ENCODE measurements around the gene KEAP1. TPM values are rescaled to one million over a fixed set of nuclear protein-coding genes. Genes with fewer than 3 reads are reported as not detected.
A peak's percentile ranks its signal among the peaks of the same experiment; 100 is the strongest.

Gene KEAP1
- total RNA-seq, 1 experiment from 2014 or later, result 102 TPM

DNA sequence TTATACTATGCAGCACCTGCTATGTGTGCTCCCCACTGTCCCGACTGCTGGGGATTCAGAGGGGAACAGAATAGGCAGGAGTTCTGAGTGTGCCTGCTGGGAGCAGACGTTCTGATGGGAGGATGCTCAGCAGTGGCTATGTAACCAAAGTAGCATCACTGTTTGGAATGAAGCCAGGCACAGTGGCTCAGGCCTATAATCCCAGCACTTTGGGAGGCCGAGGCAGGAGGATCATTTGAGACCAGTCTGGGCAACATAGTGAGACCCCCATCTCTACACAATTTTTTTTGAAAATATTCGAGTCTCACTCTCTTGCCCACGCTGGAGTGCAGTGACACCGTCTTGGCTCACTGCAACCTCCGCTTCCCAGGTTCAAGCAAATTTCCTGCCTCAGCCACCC, 46.6 kb upstream of the KEAP1 start:
- BruUV-seq (replicated peaks), result no TSS peak
- H3K4me1 ChIP-seq (ENCODE audit: control insufficient read depth, insufficient read depth, low read length), result no peaks in the 10 kb centered on the region
- CTCF ChIA-PET, result no interaction called here
- H3K36me3 ChIP-seq (ENCODE audit: control insufficient read depth, insufficient read depth, low read length), result no peaks in the 10 kb centered on the region
- no peak for TF ChIP-seq SIN3A (IDR thresholded peaks at IDR 0.05; ENCODE audit: borderline replicate concordance, insufficient read depth, low read depth, low read length)
- TF ChIP-seq, protein P1, sequence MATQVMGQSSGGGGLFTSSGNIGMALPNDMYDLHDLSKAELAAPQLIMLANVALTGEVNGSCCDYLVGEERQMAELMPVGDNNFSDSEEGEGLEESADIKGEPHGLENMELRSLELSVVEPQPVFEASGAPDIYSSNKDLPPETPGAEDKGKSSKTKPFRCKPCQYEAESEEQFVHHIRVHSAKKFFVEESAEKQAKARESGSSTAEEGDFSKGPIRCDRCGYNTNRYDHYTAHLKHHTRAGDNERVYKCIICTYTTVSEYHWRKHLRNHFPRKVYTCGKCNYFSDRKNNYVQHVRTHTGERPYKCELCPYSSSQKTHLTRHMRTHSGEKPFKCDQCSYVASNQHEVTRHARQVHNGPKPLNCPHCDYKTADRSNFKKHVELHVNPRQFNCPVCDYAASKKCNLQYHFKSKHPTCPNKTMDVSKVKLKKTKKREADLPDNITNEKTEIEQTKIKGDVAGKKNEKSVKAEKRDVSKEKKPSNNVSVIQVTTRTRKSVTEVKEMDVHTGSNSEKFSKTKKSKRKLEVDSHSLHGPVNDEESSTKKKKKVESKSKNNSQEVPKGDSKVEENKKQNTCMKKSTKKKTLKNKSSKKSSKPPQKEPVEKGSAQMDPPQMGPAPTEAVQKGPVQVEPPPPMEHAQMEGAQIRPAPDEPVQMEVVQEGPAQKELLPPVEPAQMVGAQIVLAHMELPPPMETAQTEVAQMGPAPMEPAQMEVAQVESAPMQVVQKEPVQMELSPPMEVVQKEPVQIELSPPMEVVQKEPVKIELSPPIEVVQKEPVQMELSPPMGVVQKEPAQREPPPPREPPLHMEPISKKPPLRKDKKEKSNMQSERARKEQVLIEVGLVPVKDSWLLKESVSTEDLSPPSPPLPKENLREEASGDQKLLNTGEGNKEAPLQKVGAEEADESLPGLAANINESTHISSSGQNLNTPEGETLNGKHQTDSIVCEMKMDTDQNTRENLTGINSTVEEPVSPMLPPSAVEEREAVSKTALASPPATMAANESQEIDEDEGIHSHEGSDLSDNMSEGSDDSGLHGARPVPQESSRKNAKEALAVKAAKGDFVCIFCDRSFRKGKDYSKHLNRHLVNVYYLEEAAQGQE (IDR thresholded peaks at IDR 0.05; ENCODE audit: insufficient read depth in 1 of 2, low read depth in 2 of 2, low read length in 1 of 2), result no peak
- no peak for TF ChIP-seq POLR2AphosphoS5 (IDR thresholded peaks at IDR 0.05; ENCODE audit: low read depth, low read length)
- no peak for TF ChIP-seq CTCF (IDR thresholded peaks at IDR 0.05)
- no peak for TF ChIP-seq TCF7L2 (IDR thresholded peaks at IDR 0.05; ENCODE audit: low read depth, low read length)
- DNase-seq (ENCODE audit: low read depth, low spot score) (no peak), ATAC-seq (no peak)
- intact Hi-C loops (cut with micrococcal nuclease; ENCODE audit: unreplicated experiment), result no loop called here
- no peak overlapping the region for H3K4me3 ChIP-seq (ENCODE audit: low read depth in 2 of 2, low read length in 2 of 2)
- H3K27me3 ChIP-seq (ENCODE audit: control insufficient read depth, insufficient read depth, low read length), result no peaks in the 10 kb centered on the region
- no peaks in the 10 kb centered on the region for H3K9me3 ChIP-seq (ENCODE audit: control insufficient read depth, insufficient read depth, low read depth, low read length)
- in situ Hi-C loops (cut with HindIII; ENCODE audit: low pct_unique_long_range_greater_than_20kb, low sequenced_read_pairs), result no loop called here
- POLR2A ChIA-PET, result no interaction called here
- no peak overlapping the region for H3K27ac ChIP-seq (ENCODE audit: low read length)

DNA sequence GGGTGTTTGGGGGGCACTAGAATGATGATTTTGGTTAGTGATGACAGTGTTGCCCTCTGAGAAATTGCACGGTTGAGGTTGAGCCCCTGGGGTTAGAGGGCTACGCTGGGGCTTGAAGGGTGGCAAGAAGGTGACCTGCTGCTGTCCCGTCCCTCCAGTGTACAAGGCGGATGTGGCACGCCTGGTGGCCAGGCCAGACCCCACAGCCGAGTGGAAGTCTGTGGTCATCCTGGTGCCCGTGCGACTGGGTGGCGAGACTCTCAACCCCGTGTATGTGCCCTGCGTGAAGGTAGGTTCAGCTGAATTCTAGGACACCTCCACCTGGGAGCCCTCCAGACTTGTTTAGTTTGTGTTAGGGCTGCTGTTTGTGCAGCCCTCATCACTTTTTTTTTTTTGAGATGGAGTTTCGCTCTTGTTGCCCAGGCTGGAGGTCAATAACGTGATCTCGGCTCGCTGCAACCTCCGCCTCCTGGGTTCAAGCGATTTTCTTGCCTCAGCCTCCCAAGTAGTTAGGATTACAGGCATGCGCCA, 45.7 kb upstream of the KEAP1 start:
- intact Hi-C loops (cut with micrococcal nuclease; ENCODE audit: unreplicated experiment) (no loop called here), in situ Hi-C loops (cut with HindIII; ENCODE audit: low pct_unique_long_range_greater_than_20kb, low sequenced_read_pairs) (no loop called here)
- H3K36me3 ChIP-seq (ENCODE audit: control insufficient read depth, insufficient read depth, low read length), result no peaks in the 10 kb centered on the region; the same call in 1 of the 2 replicates
- H3K27me3 ChIP-seq (ENCODE audit: control insufficient read depth, insufficient read depth, low read length), result no peaks in the 10 kb centered on the region
- H3K4me1 ChIP-seq (ENCODE audit: control insufficient read depth, insufficient read depth, low read length), result no peaks in the 10 kb centered on the region
- H3K4me3 ChIP-seq (ENCODE audit: low read depth in 2 of 2, low read length in 2 of 2), result no peak overlapping the region
- H3K27ac ChIP-seq (ENCODE audit: low read length), result no peak overlapping the region
- TF ChIP-seq TCF7L2 (IDR thresholded peaks at IDR 0.05; ENCODE audit: low read depth, low read length), result no peak
- no peak for TF ChIP-seq SIN3A (IDR thresholded peaks at IDR 0.05; ENCODE audit: borderline replicate concordance, insufficient read depth, low read depth, low read length)
- ChIA-PET CTCF (no interaction called here), POLR2A (interaction anchor here (0.6 kb wide), 1 partner anchor 56 kb away, joined by 3 read pairs; no protein-coding TSS in a partner anchor)
- DNase-seq (ENCODE audit: low read depth, low spot score) (no peak), ATAC-seq (no peak)
- H3K9me3 ChIP-seq (ENCODE audit: control insufficient read depth, insufficient read depth, low read depth, low read length), result no peaks in the 10 kb centered on the region
- BruUV-seq (replicated peaks), result no TSS peak

GRCh38 chr19:10546817-10547216, 43.7 kb upstream of the KEAP1 start:
- Histone ChIP-seq H3K4me1 (ENCODE audit: control insufficient read depth, insufficient read depth, low read length) (no peaks in the 10 kb centered on the region), H3K4me3 (ENCODE audit: low read depth in 2 of 2, low read length in 2 of 2) (no peak overlapping the region), H3K9me3 (ENCODE audit: control insufficient read depth, insufficient read depth, low read depth, low read length) (no peaks in the 10 kb centered on the region), H3K27ac (ENCODE audit: low read length) (no peak overlapping the region), H3K27me3 (ENCODE audit: control insufficient read depth, insufficient read depth, low read length) (no peaks in the 10 kb centered on the region), H3K36me3 (ENCODE audit: control insufficient read depth, insufficient read depth, low read length) (no peaks in the 10 kb centered on the region; the same call in 1 of the 2 replicates)
- intact Hi-C loops (cut with micrococcal nuclease; ENCODE audit: unreplicated experiment) (no loop called here), in situ Hi-C loops (cut with HindIII; ENCODE audit: low pct_unique_long_range_greater_than_20kb, low sequenced_read_pairs) (no loop called here)
- TSS peak; percentile 82 for BruUV-seq (replicated peaks)
- ATAC-seq (no peak), DNase-seq (ENCODE audit: low read depth, low spot score) (no peak)
- CTCF ChIA-PET, result no interaction called here
- TF ChIP-seq CTCF (IDR thresholded peaks at IDR 0.05) (no peak), POLR2AphosphoS5 (IDR thresholded peaks at IDR 0.05; ENCODE audit: low read depth, low read length) (no peak), SIN3A (IDR thresholded peaks at IDR 0.05; ENCODE audit: borderline replicate concordance, insufficient read depth, low read depth, low read length) (no peak), TCF7L2 (IDR thresholded peaks at IDR 0.05; ENCODE audit: low read depth, low read length) (no peak)
- TF ChIP-seq, protein P1 (IDR thresholded peaks at IDR 0.05; ENCODE audit: insufficient read depth in 1 of 2, low read depth in 2 of 2, low read length in 1 of 2), result no peak
- POLR2A ChIA-PET, result no interaction called here
